ENCODE results near the gene SCUBE1. TPM values are rescaled to one million over a fixed set of nuclear protein-coding genes. Genes with fewer than 3 reads are reported as not detected.

The SCUBE1 gene
- total and polyA plus RNA-seq, 2 of the 8 experiments (the other 6 are each of a cell fraction or from before 2014, with no cell fraction given) = 2.3 to 4.9 TPM

DNA sequence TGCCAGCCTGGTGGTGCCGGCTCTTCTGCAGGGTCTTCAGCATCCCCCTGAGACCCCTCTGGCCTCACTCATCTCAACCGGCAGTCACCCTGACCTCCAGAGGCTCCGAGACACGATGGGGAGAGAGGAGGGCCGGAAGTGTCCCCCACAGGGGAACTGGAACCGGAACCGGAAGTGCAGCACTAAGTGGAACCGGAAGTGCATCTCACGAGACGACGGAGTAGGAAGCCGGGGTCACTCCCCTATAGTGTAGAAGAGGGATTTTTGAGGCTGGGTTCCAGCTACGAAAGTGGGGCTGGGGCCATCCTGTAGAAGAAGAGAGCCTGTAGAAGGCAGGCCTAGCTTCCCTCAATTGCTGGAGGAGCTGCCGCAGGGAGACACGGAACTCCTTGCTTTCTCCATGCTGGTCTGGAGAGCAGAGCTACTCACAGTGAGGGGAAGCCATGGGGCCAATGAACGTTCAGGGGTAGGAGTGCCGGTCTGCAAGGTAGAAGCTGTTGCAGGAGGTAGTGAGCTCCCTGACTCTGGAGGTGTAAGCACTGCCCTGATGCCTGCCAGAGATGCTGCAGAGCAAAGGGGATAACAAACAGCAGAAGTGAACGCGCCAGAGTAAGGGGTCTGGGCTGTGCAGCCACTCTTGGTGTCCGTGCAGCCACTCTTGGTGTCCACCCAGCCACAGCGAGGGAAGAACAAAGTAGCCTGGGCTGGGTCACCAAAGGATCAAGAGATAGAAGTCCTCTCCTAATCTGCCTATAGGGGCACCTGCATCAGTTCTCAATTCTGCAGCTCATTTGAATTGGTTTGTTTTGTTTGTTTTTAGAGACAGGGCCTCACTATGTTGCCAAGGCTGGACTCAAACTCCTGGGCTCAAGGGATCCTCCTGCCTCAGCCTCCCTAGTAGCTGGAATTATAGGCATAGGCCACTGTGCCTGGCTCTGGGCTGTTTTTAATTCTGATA lies 21.9 kb downstream of the SCUBE1 start:
- Histone ChIP-seq H3K27me3 (replicated peaks in 1 of 4; ENCODE audit: control insufficient read depth in 3 of 4, extremely low read depth in 1 of 4, insufficient read depth in 3 of 4, low read length in 3 of 4) (no peaks in the 10 kb centered on the region; a peak in 1 of 7 replicates), H3K9ac (replicated peaks in 1 of 4; ENCODE audit: extremely low read depth in 1 of 4, low read depth in 3 of 4, low read length in 3 of 4) (no peak overlapping the region), H4K8ac (ENCODE audit: extremely low read depth, insufficient read depth, low read length) (no peak overlapping the region; the same call in 1 of the 2 replicates), H2BK15ac (ENCODE audit: low read length) (no peak overlapping the region), H3K9me3 (ENCODE audit: insufficient read depth in 2 of 2, low read depth in 1 of 2, low read length in 1 of 2) (no peaks in the 10 kb centered on the region), H2BK12ac (ENCODE audit: low read depth, low read length) (no peak overlapping the region), H2BK20ac (ENCODE audit: low read length) (no peak overlapping the region), H3K4me2 (ENCODE audit: insufficient read depth in 1 of 2, low read depth in 2 of 2, low read length in 2 of 2) (no peak overlapping the region), H2BK120ac (replicated peaks; ENCODE audit: low read depth, low read length) (no peak overlapping the region), H3K23me2 (ENCODE audit: low read depth, low read length) (no peaks in the 10 kb centered on the region; the same call in 1 of the 2 replicates), H3K56ac (replicated peaks; ENCODE audit: insufficient read length, low read depth, low read length) (no peak overlapping the region), H4K5ac (ENCODE audit: insufficient read length, low read depth, low read length) (no peak overlapping the region), H3K4me3 (ENCODE audit: extremely low read depth in 1 of 4, insufficient read depth in 2 of 4, low read depth in 3 of 4, low read length in 4 of 4) (no peak overlapping the region), H2AFZ (ENCODE audit: low read length) (no peak overlapping the region; the same call in 1 of the 2 replicates), H3K4me1 (replicated peaks in 1 of 4; ENCODE audit: control insufficient read depth in 3 of 4, insufficient read depth in 4 of 4, low read length in 3 of 4) (no peaks in the 10 kb centered on the region; a peak in 1 of 7 replicates), H3K36me3 (ENCODE audit: control insufficient read depth in 2 of 4, insufficient read depth in 4 of 4, low read length in 3 of 4) (no peaks in the 10 kb centered on the region), H2BK5ac (ENCODE audit: low read depth, low read length) (no peak overlapping the region), H4K20me1 (replicated peaks in 1 of 2; ENCODE audit: control insufficient read depth in 1 of 2, insufficient read depth in 2 of 2, low read length in 2 of 2) (no peaks in the 10 kb centered on the region), H3K14ac (ENCODE audit: insufficient read length) (no peak overlapping the region), H3K79me2 (ENCODE audit: control insufficient read depth in 1 of 2, insufficient read depth in 2 of 2, low read length in 2 of 2) (no peaks in the 10 kb centered on the region), H3K4ac (replicated peaks; ENCODE audit: insufficient read length, low read depth, low read length) (no peak overlapping the region), H3K23ac (ENCODE audit: insufficient read length) (no peak overlapping the region), H3K18ac (ENCODE audit: extremely low read depth, low read length) (no peak overlapping the region), H3K27ac (ENCODE audit: low read depth, low read length) (no peak overlapping the region), H2AK5ac (ENCODE audit: low read depth, low read length) (no peak overlapping the region), H4K91ac (replicated peaks; ENCODE audit: insufficient read length, low read length) (no peak overlapping the region), H3K79me1 (ENCODE audit: low read depth, low read length) (no peaks in the 10 kb centered on the region)
- 83% methylated on average over 20 of the region's 21 CpGs; no CpG with 5 or more reads in 1 of the 2 experiments for WGBS, 2 experiments (ENCODE audit: extremely low coverage in 1 of 2, insufficient coverage in 1 of 2, insufficient read length in 1 of 2, insufficient replicate concordance in 2 of 2, low coverage in 1 of 2, low lambda C conversion rate in 2 of 2, missing lambda C conversion rate in 1 of 2)
- TF ChIP-seq SAP30 (IDR thresholded peaks at IDR 0.05; ENCODE audit: insufficient read depth, insufficient replicate concordance, low read length) (no peak), CREB1 (IDR thresholded peaks at IDR 0.05) (no peak), EGR1 (IDR thresholded peaks at IDR 0.05; ENCODE audit: borderline replicate concordance, low read depth, low read length) (no peak), BACH1 (IDR thresholded peaks at IDR 0.05; ENCODE audit: low read length) (no peak), ZNF274 (IDR thresholded peaks at IDR 0.05; ENCODE audit: borderline replicate concordance, extremely low read depth, low read length) (no peak), MAFK (IDR thresholded peaks at IDR 0.05; ENCODE audit: low read depth, low read length) (no peak), KDM4A (IDR thresholded peaks at IDR 0.05; ENCODE audit: low read depth, low read length, severe bottlenecking) (no peak), RAD21 (IDR thresholded peaks at IDR 0.05 in 1 of 2, conservative IDR thresholded peaks at IDR 0.05 in 1 of 2; ENCODE audit: low read depth in 2 of 2, low read length in 2 of 2) (no peak), SP4 (IDR thresholded peaks at IDR 0.05; ENCODE audit: low read length) (no peak), CBX5 (IDR thresholded peaks at IDR 0.05; ENCODE audit: low read depth, low read length) (no peak), SIX5 (IDR thresholded peaks at IDR 0.05; ENCODE audit: low read depth, low read length) (no peak)
- TF ChIP-seq, protein P1, sequence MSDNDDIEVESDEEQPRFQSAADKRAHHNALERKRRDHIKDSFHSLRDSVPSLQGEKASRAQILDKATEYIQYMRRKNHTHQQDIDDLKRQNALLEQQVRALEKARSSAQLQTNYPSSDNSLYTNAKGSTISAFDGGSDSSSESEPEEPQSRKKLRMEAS (IDR thresholded peaks at IDR 0.05) = no peak
- POLR2A ChIA-PET (ENCODE audit: partially characterized antibody) = interaction anchor here (0.7 to 1.5 kb wide), 2 partner anchors 15 to 25 kb away, joined by 3 to 4 read pairs; no protein-coding TSS in a partner anchor
- DNase-seq (ENCODE audit: low read depth in 1 of 2, low spot score in 2 of 2) (no peak), FAIRE-seq (no peak)
- CTCF ChIA-PET (ENCODE audit: partially characterized antibody) = interaction anchor here (1.0 to 3.5 kb wide), 5 partner anchors 11 to 51 kb away, joined by 4 to 13 read pairs (median 4); no protein-coding TSS in a partner anchor
